RWPE2 (cell line): ENCODE measurements around the gene RPLP1.

Experiments
- ATAC-seq: fragments of 200-7000 bp; cut with Tn5 transposase; 3 replicates; pipeline ENCODE4 v1.9.1; 2021; ENCODE audit warnings: low read depth
- DNase-seq: peaks from one replicate; pipeline ENCODE4 v3.0.0-alpha.2; 2020; ENCODE audit warnings: low spot score
- H3K27ac ChIP-seq: fragments of 450-650 bp; 2 replicates; pipeline ENCODE4 v1.5.1; 2017; ENCODE audit warnings: mild to moderate bottlenecking; ENCODE audit not compliant: poor library complexity, severe bottlenecking
- H3K27me3 ChIP-seq: fragments of 250-450 bp; sonication (Bioruptor Pico); 2 replicates; pipeline ENCODE4 v1.5.1; 2021; ENCODE audit warnings: mild to moderate bottlenecking, moderate library complexity; ENCODE audit not compliant: insufficient read depth, poor library complexity, severe bottlenecking
- H3K36me3 ChIP-seq: fragments of 250-450 bp; sonication (Bioruptor Pico); 2 replicates; pipeline ENCODE4 v1.5.1; 2020; ENCODE audit warnings: low read depth, mild to moderate bottlenecking, moderate library complexity
- H3K4me1 ChIP-seq: fragments of 250-450 bp; sonication (Bioruptor Pico); 2 replicates; pipeline ENCODE4 v1.5.1; 2021; ENCODE audit warnings: mild to moderate bottlenecking, moderate library complexity; ENCODE audit not compliant: insufficient read depth, poor library complexity, severe bottlenecking
- H3K4me3 ChIP-seq: fragments of 250-450 bp; sonication (Bioruptor Pico); 2 replicates; pipeline ENCODE4 v1.5.1; 2021; ENCODE audit warnings: mild to moderate bottlenecking, moderate library complexity; ENCODE audit not compliant: severe bottlenecking
- H3K9me3 ChIP-seq: fragments of 250-450 bp; sonication (Bioruptor Pico); 2 replicates; pipeline ENCODE4 v1.5.1; 2021; ENCODE audit warnings: mild to moderate bottlenecking, moderate library complexity; ENCODE audit not compliant: severe bottlenecking
- TF ChIP-seq, protein P1 (sequence below): fragments of 450-650 bp; IDR thresholded peaks from one replicate; pipeline ENCODE4 v1.5.1; 2017; ENCODE audit warnings: mild to moderate bottlenecking, moderate library complexity; ENCODE audit not compliant: poor library complexity, severe bottlenecking

RPLP1 gene

DNA sequence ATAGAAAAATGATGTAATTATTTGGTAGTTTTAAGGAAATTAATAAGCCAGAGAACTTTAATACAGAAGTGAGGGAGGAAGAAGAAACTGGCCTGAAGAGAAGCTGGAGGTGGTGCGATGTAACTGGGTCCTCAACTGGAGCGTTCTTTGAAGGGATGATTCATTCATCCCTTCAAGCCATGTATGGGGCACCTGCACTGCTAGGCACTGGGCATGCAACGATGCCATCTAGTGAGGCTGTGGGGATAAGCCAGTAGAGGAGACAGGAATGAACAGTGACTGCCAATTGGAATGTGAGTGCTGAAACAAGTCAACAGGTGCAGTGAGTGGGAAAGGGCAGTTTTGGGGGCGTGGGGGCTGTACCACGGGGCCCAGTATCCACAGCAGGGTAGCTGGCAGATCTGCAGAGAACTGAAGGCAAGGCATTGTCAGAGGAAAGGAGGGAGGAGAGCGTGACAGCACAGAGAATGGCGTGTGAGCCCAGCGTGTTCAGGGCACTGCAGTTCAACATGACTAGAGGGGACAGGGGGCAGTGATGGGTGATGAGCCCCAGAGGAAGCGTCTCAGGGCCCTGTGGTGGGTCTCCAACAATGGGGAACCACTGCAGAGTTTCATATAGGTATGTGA, 42.3 kb upstream of the RPLP1 start:
- peaks cover 3% of the 10 kb centered on the region for H3K36me3 ChIP-seq
- H3K27ac ChIP-seq = no peak overlapping the region
- no peaks in the 10 kb centered on the region for H3K9me3 ChIP-seq
- H3K27me3 ChIP-seq = no peaks in the 10 kb centered on the region
- H3K4me3 ChIP-seq = no peak overlapping the region
- H3K4me1 ChIP-seq = peaks cover 2% of the 10 kb centered on the region
- ATAC-seq (peak; percentile 72), DNase-seq (no peak)
- TF ChIP-seq, protein P1, sequence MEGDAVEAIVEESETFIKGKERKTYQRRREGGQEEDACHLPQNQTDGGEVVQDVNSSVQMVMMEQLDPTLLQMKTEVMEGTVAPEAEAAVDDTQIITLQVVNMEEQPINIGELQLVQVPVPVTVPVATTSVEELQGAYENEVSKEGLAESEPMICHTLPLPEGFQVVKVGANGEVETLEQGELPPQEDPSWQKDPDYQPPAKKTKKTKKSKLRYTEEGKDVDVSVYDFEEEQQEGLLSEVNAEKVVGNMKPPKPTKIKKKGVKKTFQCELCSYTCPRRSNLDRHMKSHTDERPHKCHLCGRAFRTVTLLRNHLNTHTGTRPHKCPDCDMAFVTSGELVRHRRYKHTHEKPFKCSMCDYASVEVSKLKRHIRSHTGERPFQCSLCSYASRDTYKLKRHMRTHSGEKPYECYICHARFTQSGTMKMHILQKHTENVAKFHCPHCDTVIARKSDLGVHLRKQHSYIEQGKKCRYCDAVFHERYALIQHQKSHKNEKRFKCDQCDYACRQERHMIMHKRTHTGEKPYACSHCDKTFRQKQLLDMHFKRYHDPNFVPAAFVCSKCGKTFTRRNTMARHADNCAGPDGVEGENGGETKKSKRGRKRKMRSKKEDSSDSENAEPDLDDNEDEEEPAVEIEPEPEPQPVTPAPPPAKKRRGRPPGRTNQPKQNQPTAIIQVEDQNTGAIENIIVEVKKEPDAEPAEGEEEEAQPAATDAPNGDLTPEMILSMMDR = peak; percentile 98

DNA sequence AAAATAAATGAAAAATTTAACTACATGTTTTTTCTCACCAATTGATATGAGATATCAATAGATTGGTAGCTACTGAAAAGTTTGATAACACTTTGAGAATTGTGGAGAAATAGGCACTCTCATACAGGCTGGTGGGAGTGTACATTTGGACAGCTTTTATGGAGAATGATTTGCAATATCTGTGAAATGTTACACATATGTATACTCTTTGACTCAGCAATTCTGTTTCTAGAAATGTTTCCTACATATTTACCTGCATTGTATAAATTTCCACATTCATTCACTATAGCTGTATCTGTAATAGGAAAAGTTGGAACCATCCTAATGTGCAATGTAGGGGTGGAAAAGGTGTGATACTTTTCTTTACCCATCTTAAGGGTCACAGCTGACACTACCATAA, 40.3 kb upstream of the RPLP1 start:
- Histone ChIP-seq H3K4me1 (peaks cover 13% of the 10 kb centered on the region), H3K36me3 (peaks cover 22% of the 10 kb centered on the region), H3K27me3 (no peaks in the 10 kb centered on the region), H3K9me3 (no peaks in the 10 kb centered on the region), H3K27ac (no peak overlapping the region), H3K4me3 (no peak overlapping the region)
- TF ChIP-seq, protein P1 = no peak
- ATAC-seq (no peak), DNase-seq (no peak)

DNA sequence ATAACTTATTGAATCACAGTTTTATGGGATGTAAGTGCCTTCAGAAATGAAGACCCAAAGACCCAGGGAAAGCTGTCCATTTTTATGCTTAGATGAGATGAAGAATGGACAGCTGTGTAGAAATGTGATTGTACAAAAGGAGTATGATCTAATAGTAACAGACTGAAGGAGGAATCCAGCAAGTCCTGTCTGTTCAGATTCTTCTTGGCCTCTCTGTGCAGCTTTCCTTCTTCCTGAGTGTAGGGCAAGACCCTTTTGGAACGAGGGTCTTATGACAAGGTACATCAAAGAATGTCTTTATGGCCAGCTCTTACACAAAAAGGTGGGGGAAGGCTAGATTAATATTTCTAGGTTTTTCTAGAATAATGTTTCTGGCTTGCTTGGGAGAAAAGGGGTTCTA, 39.9 kb upstream of the RPLP1 start:
- Histone ChIP-seq H3K4me3 (no peak overlapping the region), H3K27me3 (no peaks in the 10 kb centered on the region), H3K4me1 (peaks cover 13% of the 10 kb centered on the region), H3K27ac (no peak overlapping the region), H3K36me3 (peaks cover 27% of the 10 kb centered on the region), H3K9me3 (no peaks in the 10 kb centered on the region)
- no peak for DNase-seq
- TF ChIP-seq, protein P1 = no peak
- no peak for ATAC-seq

DNA sequence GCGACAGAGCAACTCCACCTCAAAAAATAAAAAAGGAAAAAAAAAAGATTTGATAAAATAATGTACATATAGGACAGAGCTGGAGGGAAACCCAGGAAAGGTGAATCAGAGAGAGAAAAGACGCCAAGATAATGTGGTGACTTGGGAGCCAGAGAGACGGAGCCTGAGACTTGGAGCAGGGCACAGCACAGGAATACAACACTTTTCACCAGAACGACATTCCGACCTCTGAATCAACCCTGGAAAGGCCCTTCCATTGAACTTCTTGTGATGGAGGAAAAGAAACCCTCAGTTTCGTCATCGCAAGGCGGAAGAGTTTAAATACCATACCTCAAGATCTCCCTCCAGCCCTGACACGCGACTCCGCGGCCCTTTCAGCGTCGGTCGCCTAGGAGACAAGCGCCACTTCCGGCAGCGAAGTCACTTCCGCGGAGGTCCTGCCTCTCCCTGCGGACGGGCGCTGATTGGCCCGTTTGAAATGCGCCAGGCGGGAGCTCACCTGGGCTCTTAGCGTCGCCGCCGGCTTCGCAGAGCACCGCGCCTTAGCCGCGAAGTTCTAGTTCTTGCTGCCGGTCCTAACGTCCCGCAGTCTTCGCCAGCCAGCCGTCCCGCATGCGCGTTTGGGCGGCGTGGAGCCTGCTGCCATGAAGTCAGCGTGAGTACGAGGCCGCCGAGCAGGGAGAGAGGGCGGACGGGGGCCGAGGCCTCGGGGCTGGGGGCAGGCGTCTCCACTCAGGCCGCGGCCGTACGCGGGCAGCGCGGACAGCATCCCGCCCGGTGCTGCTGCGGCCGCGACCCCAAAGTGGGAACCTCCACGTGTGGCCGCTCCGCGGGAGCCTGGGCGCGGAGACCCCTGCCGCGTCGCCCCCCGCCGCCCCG, 38.6 kb upstream of the RPLP1 start, which contains the start of gene KIF23:
Gene KIF23, plus strand, starts transcription at position 528 of the 879 bp plus-strand sequence. Its CDS starts 117 bp downstream, at position 645.
- Histone ChIP-seq H3K36me3 (peaks cover 40% of the 10 kb centered on the region), H3K4me3 (peak within 1 kb of the TSS; percentile 86), H3K4me1 (peaks cover 13% of the 10 kb centered on the region), H3K27ac (peak within 1 kb of the TSS; percentile 90), H3K27me3 (no peaks in the 10 kb centered on the region), H3K9me3 (no peaks in the 10 kb centered on the region)
- TF ChIP-seq, protein P1 = no peak
- DNase-seq (peak; percentile 99), ATAC-seq (peak; percentile 87)
